HEK293 (cell line): Measurements from ENCODE around the gene SLC16A1.

ENCODE experiments used
- FEZF1 ChIP-seq: fragments of 450-650 bp; formaldehyde crosslinking; IDR thresholded peaks from 2 replicates; pipeline ENCODE4 v1.5.1; 2016; ENCODE audit warnings: missing biosample characterization, missing genetic modification characterization
- IKZF3 ChIP-seq: fragments of 450-650 bp; IDR thresholded peaks from 2 replicates; pipeline ENCODE4 v1.5.0; 2018; ENCODE audit warnings: missing biosample characterization, mild to moderate bottlenecking, missing genetic modification characterization, moderate library complexity
- KLF16 ChIP-seq: fragments of 450-650 bp; formaldehyde crosslinking; IDR thresholded peaks from 2 replicates; pipeline ENCODE4 v1.5.1; 2017; ENCODE audit warnings: missing biosample characterization, missing genetic modification characterization
- KLF9 ChIP-seq: fragments of 450-650 bp; formaldehyde crosslinking; IDR thresholded peaks from 2 replicates; pipeline ENCODE4 v1.5.1; 2016; ENCODE audit warnings: missing biosample characterization, missing genetic modification characterization, low read depth
- MEIS1 ChIP-seq: sonication (generic); formaldehyde crosslinking; IDR thresholded peaks from 2 replicates; pipeline ENCODE4 v1.8.1; 2022; ENCODE audit warnings: missing genetic modification reagents, mild to moderate bottlenecking, borderline replicate concordance
- MYNN ChIP-seq: fragments of 450-650 bp; formaldehyde crosslinking; IDR thresholded peaks from 2 replicates; pipeline ENCODE4 v1.5.1; 2016; ENCODE audit warnings: missing biosample characterization, missing genetic modification characterization, borderline replicate concordance
- PRDM1 ChIP-seq: fragments of 450-650 bp; formaldehyde crosslinking; IDR thresholded peaks from 2 replicates; pipeline ENCODE4; 2016; ENCODE audit warnings: missing biosample characterization, missing genetic modification characterization
- REST ChIP-seq: fragments of 450-650 bp; formaldehyde crosslinking; IDR thresholded peaks from 2 replicates; pipeline ENCODE4 v1.5.1; 2016; ENCODE audit warnings: missing biosample characterization, missing genetic modification characterization
- SP7 ChIP-seq: fragments of 450-650 bp; formaldehyde crosslinking; IDR thresholded peaks from 2 replicates; pipeline ENCODE4 v1.5.1; 2016; ENCODE audit warnings: missing biosample characterization, missing genetic modification characterization
- YY2 ChIP-seq: fragments of 450-650 bp; formaldehyde crosslinking; IDR thresholded peaks from 2 replicates; pipeline ENCODE4 v1.5.1; 2016; ENCODE audit warnings: missing biosample characterization, missing genetic modification characterization
- ZBTB6 ChIP-seq: fragments of 450-650 bp; formaldehyde crosslinking; IDR thresholded peaks from 2 replicates; pipeline ENCODE4 v1.5.1; 2017; ENCODE audit warnings: missing biosample characterization, missing genetic modification characterization
- ZBTB7A ChIP-seq: fragments of 450-650 bp; formaldehyde crosslinking; IDR thresholded peaks from 2 replicates; pipeline ENCODE4 v1.5.1; 2016; ENCODE audit warnings: low read depth, missing biosample characterization, missing genetic modification characterization
- ZEB2 ChIP-seq: fragments of 450-650 bp; formaldehyde crosslinking; IDR thresholded peaks from 2 replicates; pipeline ENCODE4 v1.5.1; 2016; ENCODE audit warnings: missing biosample characterization, missing genetic modification characterization
- ZNF155 ChIP-seq: fragments of 450-650 bp; formaldehyde crosslinking; IDR thresholded peaks from 2 replicates; pipeline ENCODE4 v1.5.1; 2016; ENCODE audit warnings: missing biosample characterization, missing genetic modification characterization
- ZNF18 ChIP-seq: fragments of 450-650 bp; formaldehyde crosslinking; IDR thresholded peaks from 2 replicates; pipeline ENCODE4 v1.5.1; 2016; ENCODE audit warnings: missing biosample characterization, missing genetic modification characterization
- ZNF223 ChIP-seq: fragments of 450-650 bp; formaldehyde crosslinking; IDR thresholded peaks from 2 replicates; pipeline ENCODE4 v1.5.1; 2016; ENCODE audit warnings: missing biosample characterization, missing genetic modification characterization
- ZNF24 ChIP-seq: fragments of 450-650 bp; formaldehyde crosslinking; IDR thresholded peaks from 2 replicates; pipeline ENCODE4 v1.5.1; 2016; ENCODE audit warnings: missing biosample characterization, missing genetic modification characterization
- ZNF354C ChIP-seq: fragments of 450-650 bp; formaldehyde crosslinking; IDR thresholded peaks from 2 replicates; pipeline ENCODE4 v1.5.1; 2016; ENCODE audit warnings: missing biosample characterization, missing genetic modification characterization, low read depth, borderline replicate concordance
- ZNF391 ChIP-seq: fragments of 450-650 bp; formaldehyde crosslinking; IDR thresholded peaks from 2 replicates; pipeline ENCODE4 v1.5.1; 2016; ENCODE audit warnings: low read depth, missing biosample characterization, missing genetic modification characterization, borderline replicate concordance
- ZNF433 ChIP-seq: fragments of 450-650 bp; formaldehyde crosslinking; IDR thresholded peaks from 2 replicates; pipeline ENCODE4 v1.5.1; 2016; ENCODE audit warnings: missing biosample characterization, missing genetic modification characterization, low read depth
- ZNF488 ChIP-seq: fragments of 450-650 bp; formaldehyde crosslinking; IDR thresholded peaks from 2 replicates; pipeline ENCODE4 v1.5.1; 2016; ENCODE audit warnings: missing biosample characterization, missing genetic modification characterization
- ZNF555 ChIP-seq: fragments of 450-650 bp; formaldehyde crosslinking; conservative IDR thresholded peaks from 2 replicates; pipeline ENCODE4 v1.5.1; 2017; ENCODE audit warnings: missing biosample characterization, mild to moderate bottlenecking, missing genetic modification characterization, inconsistent platforms
- ZNF571 ChIP-seq: fragments of 450-650 bp; formaldehyde crosslinking; IDR thresholded peaks from 2 replicates; pipeline ENCODE4 v1.5.0; 2017; ENCODE audit warnings: missing biosample characterization, missing genetic modification characterization
- ZNF621 ChIP-seq: fragments of 450-650 bp; formaldehyde crosslinking; IDR thresholded peaks from 2 replicates; pipeline ENCODE4 v1.5.1; 2017; ENCODE audit warnings: missing biosample characterization, missing genetic modification characterization
- ZNF623 ChIP-seq: fragments of 450-650 bp; formaldehyde crosslinking; IDR thresholded peaks from 2 replicates; pipeline ENCODE4 v1.5.1; 2016; ENCODE audit warnings: missing biosample characterization, missing genetic modification characterization
- ZNF704 ChIP-seq: fragments of 450-650 bp; formaldehyde crosslinking; IDR thresholded peaks from 2 replicates; pipeline ENCODE4 v1.5.1; 2016; ENCODE audit warnings: missing biosample characterization, missing genetic modification characterization
- ZNF830 ChIP-seq: fragments of 450-650 bp; IDR thresholded peaks from 2 replicates; pipeline ENCODE4 v1.5.0; 2018; ENCODE audit warnings: missing biosample characterization, missing genetic modification characterization, low read depth, mild to moderate bottlenecking, moderate library complexity
- TF ChIP-seq, protein P1 (sequence below): fragments of 450-650 bp; formaldehyde crosslinking; conservative IDR thresholded peaks from 2 replicates; pipeline ENCODE4 v1.5.1; 2016; ENCODE audit warnings: low read depth, missing biosample characterization, missing genetic modification characterization

The SLC16A1 gene

GRCh38 chr1:112955773-112956543 lies at the start of gene SLC16A1 (continued):
- TF ChIP-seq ZNF555 (tag by site-specific recombination) = no peak
- TF ChIP-seq ZNF488 = no peak
- TF ChIP-seq MYNN (tag by site-specific recombination) = no peak
- peak; percentile 76; the same call in 1 of the 2 replicates for TF ChIP-seq ZNF391 (tag by site-specific recombination)
- TF ChIP-seq ZNF24 (tag by site-specific recombination) = no peak; the same call in 1 of the 2 replicates
- TF ChIP-seq ZNF830 (tag by site-specific recombination) = no peak
- no peak for TF ChIP-seq ZNF704 (tag by site-specific recombination)
- TF ChIP-seq YY2 (tag by site-specific recombination) = 0 out of 2 replicates have a peak, but pooled peaks have one; percentile 42
- no peak for TF ChIP-seq ZNF621
- peak; percentile 86 for TF ChIP-seq KLF9 (tag by site-specific recombination)
- TF ChIP-seq REST = peak; percentile 60
- peak; percentile 71; the same call in 1 of the 2 replicates for TF ChIP-seq KLF16
- TF ChIP-seq ZBTB6 = no peak
- no peak for TF ChIP-seq FEZF1
- no peak for TF ChIP-seq MEIS1 (CRISPR knock-in tag)
- no peak for TF ChIP-seq ZNF18
- peak; percentile 72 for TF ChIP-seq IKZF3 (tag by site-specific recombination)
- TF ChIP-seq ZNF155 (tag by site-specific recombination) = no peak
- TF ChIP-seq SP7 (tag by site-specific recombination) = peak; percentile 76
- no peak for TF ChIP-seq PRDM1 (tag by site-specific recombination)
- peak; percentile 45; the same call in 1 of the 2 replicates for TF ChIP-seq ZEB2
- no peak for TF ChIP-seq ZNF623 (tag by site-specific recombination)
- peak; percentile 79; the same call in 1 of the 2 replicates for TF ChIP-seq ZNF223
- no peak for TF ChIP-seq ZNF571 (tag by site-specific recombination)
- no peak for TF ChIP-seq ZNF354C (tag by site-specific recombination)
- TF ChIP-seq ZNF433 (tag by site-specific recombination) = no peak
- peak; percentile 69; the same call in 1 of the 2 replicates for TF ChIP-seq ZBTB7A (tag by site-specific recombination)
- TF ChIP-seq, protein P1, sequence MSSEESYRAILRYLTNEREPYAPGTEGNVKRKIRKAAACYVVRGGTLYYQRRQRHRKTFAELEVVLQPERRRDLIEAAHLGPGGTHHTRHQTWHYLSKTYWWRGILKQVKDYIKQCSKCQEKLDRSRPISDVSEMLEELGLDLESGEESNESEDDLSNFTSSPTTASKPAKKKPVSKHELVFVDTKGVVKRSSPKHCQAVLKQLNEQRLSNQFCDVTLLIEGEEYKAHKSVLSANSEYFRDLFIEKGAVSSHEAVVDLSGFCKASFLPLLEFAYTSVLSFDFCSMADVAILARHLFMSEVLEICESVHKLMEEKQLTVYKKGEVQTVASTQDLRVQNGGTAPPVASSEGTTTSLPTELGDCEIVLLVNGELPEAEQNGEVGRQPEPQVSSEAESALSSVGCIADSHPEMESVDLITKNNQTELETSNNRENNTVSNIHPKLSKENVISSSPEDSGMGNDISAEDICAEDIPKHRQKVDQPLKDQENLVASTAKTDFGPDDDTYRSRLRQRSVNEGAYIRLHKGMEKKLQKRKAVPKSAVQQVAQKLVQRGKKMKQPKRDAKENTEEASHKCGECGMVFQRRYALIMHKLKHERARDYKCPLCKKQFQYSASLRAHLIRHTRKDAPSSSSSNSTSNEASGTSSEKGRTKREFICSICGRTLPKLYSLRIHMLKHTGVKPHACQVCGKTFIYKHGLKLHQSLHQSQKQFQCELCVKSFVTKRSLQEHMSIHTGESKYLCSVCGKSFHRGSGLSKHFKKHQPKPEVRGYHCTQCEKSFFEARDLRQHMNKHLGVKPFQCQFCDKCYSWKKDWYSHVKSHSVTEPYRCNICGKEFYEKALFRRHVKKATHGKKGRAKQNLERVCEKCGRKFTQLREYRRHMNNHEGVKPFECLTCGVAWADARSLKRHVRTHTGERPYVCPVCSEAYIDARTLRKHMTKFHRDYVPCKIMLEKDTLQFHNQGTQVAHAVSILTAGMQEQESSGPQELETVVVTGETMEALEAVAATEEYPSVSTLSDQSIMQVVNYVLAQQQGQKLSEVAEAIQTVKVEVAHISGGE (tag by site-specific recombination) = 0 out of 2 replicates have a peak, but pooled peaks have one; percentile 28
